Stimulated activated naive CD4-positive, alpha-beta T cell (primary cell): ENCODE measurements around the gene OSGEP.

ENCODE experiments used
- DNase-seq, 6 experiments: peaks; one replicate each; lab custom pipeline; 2025; lab: John Stamatoyannopoulos, UW

The OSGEP gene

GRCh38 chr14:20454516-20455354 lies at the start of gene OSGEP, which contains the start of gene APEX1:
Gene OSGEP, minus strand, starts transcription at chr14:20454812. Its CDS starts 129 bp downstream, at chr14:20454683.
Gene APEX1, plus strand, starts transcription at chr14:20455226. Its CDS starts 420 bp downstream, at chr14:20455646.
- peak; percentile 96 to 98 (median 97) for DNase-seq

- DNase-seq, result no peak
Observed at GRCh38 chr14:20503898-20504297, 49.3 kb upstream of the OSGEP start.

- no peak for DNase-seq
Observed at GRCh38 chr14:20501346-20501745, 46.7 kb upstream of the OSGEP start.

GRCh38 chr14:20499881-20500280 lies 45.3 kb upstream of the OSGEP start:
- no peak for DNase-seq

GRCh38 chr14:20499108-20499507 lies 44.5 kb upstream of the OSGEP start:
- DNase-seq, result no peak

- DNase-seq, result no peak
Observed at GRCh38 chr14:20498622-20499021, 44.0 kb upstream of the OSGEP start.

GRCh38 chr14:20494935-20495766 lies 40.5 kb upstream of the OSGEP start:
- DNase-seq, result no peak

GRCh38 chr14:20493634-20494033 lies 39.0 kb upstream of the OSGEP start:
- no peak for DNase-seq

GRCh38 chr14:20492486-20492885 lies 37.9 kb upstream of the OSGEP start:
- DNase-seq, result no peak

GRCh38 chr14:20490563-20490962 lies 36.0 kb upstream of the OSGEP start:
- DNase-seq, result no peak

GRCh38 chr14:20489093-20489994 lies 34.7 kb upstream of the OSGEP start:
- peak in 3 of 6 experiments; percentile 17 to 31 (median 31) for DNase-seq

GRCh38 chr14:20487396-20487725 lies 32.7 kb upstream of the OSGEP start:
- no peak for DNase-seq

GRCh38 chr14:20486684-20487395 lies 32.2 kb upstream of the OSGEP start:
- peak in 2 of 6 experiments; percentile 3 to 17 for DNase-seq

GRCh38 chr14:20485900-20486299 lies 31.3 kb upstream of the OSGEP start:
- DNase-seq, result no peak

GRCh38 chr14:20482382-20482781 lies 27.8 kb upstream of the OSGEP start:
- DNase-seq, result no peak

GRCh38 chr14:20478894-20479293 lies 24.3 kb upstream of the OSGEP start:
- no peak for DNase-seq

- peak in 5 of 6 experiments; percentile 25 to 70 (median 53) for DNase-seq
Observed at GRCh38 chr14:20477211-20477876, 22.7 kb upstream of the OSGEP start.

GRCh38 chr14:20476776-20477175 lies 22.2 kb upstream of the OSGEP start:
- no peak for DNase-seq

GRCh38 chr14:20472536-20473169 lies 18.0 kb upstream of the OSGEP start:
- DNase-seq, result no peak

GRCh38 chr14:20470603-20470901 lies 15.9 kb upstream of the OSGEP start:
- no peak for DNase-seq
